Muscle of leg (tissue), 11 donors: ENCODE data around the gene SCT. TPM values are rescaled to one million over a fixed set of nuclear protein-coding genes. Genes with fewer than 3 reads are reported as not detected.
"Not testable (repeated sequence)": the region's sequence is repeated elsewhere in the genome, so short reads cannot be mapped to it uniquely, and the experiment has no call there.

ENCODE experiments used
- DNase-seq: peaks from one replicate; pipeline ENCODE4 v3.0.0; 2013
- H3K27ac ChIP-seq: one replicate; pipeline ENCODE4 v1.5.1; 2013; ENCODE audit warnings: mild to moderate bottlenecking, low read length, control low read depth
- H3K27me3 ChIP-seq: one replicate; pipeline ENCODE4 v1.6.1; 2013; ENCODE audit warnings: low read length; ENCODE audit not compliant: control insufficient read depth, insufficient read depth
- H3K36me3 ChIP-seq: one replicate; pipeline ENCODE4 v1.6.1; 2013; ENCODE audit warnings: low read length; ENCODE audit not compliant: control insufficient read depth, insufficient read depth
- H3K4me1 ChIP-seq: one replicate; pipeline ENCODE4 v1.6.1; 2013; ENCODE audit warnings: low read length; ENCODE audit not compliant: control insufficient read depth, insufficient read depth
- H3K4me3 ChIP-seq: one replicate; pipeline ENCODE4 v1.5.1; 2013; ENCODE audit warnings: low read length, control low read depth
- H3K9me3 ChIP-seq: replicated peaks from 2 replicates; pipeline ENCODE4 v1.6.1; 2013; ENCODE audit warnings: low read depth, low read length; ENCODE audit not compliant: control insufficient read depth
- WGBS: methylation state at CpG from one replicate; pipeline ENCODE4 v1.1.5; 2013; ENCODE audit warnings: missing lambda C conversion rate; ENCODE audit not compliant: insufficient coverage; 5-methylcytosine and 5-hydroxymethylcytosine counted together
- polyA plus RNA-seq, 8 donors: library from polyadenylated mRNA; unstranded; fragments of 120-200 nt; gene quantifications; one replicate each; pipeline versions ENCODE4 v1.2.1 to v1.2.3, GENCODE V29; 2013; ENCODE audit warnings: inconsistent platforms in 1 of 8, low replicate concordance in 1 of 8; ENCODE audit not compliant: insufficient read length in 8 of 8, insufficient read depth in 1 of 8
- total RNA-seq: library from RNA; stranded (reverse); fragments of 120-200 nt; gene quantifications from one replicate; pipeline ENCODE4 v1.2.4, GENCODE V29; 2013

Gene SCT
- total and polyA plus RNA-seq, 9 donors, result 37.0 to 126 (median 63.6) TPM

DNA sequence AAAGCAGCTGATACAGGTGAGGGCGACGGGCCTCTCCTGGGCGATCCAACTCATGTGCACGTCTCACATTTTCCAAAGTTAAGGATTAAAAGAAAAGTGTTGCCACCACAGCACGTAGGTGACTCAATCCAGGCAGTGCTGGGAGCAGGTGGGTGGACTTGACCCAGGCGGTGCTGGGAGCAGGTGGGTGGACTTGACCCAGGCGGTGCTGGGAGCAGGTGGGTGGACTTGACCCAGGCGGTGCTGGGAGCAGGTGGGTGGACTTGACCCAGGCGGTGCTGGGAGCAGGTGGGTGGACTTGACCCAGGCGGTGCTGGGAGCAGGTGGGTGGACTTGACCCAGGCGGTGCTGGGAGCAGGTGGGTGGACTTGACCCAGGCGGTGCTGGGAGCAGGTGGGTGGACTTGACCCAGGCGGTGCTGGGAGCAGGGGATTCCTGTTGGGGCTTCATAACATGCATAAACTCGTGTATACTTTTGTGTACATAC is 20.7 kb upstream of the SCT start:
- not testable (repeated sequence) for H3K4me3 ChIP-seq, H3K4me1 ChIP-seq, H3K27me3 ChIP-seq, H3K9me3 ChIP-seq, DNase-seq, H3K27ac ChIP-seq
- peaks cover 24% of the 10 kb centered on the region for H3K36me3 ChIP-seq
- 87% methylated on average over 3 of the region's 14 CpGs for WGBS

GRCh38 chr11:646214-646613 is 19.2 kb upstream of the SCT start:
- H3K4me1 ChIP-seq, result no peaks in the 10 kb centered on the region
- peaks cover 29% of the 10 kb centered on the region for H3K36me3 ChIP-seq
- no peaks in the 10 kb centered on the region for H3K9me3 ChIP-seq
- no peak overlapping the region for H3K27ac ChIP-seq
- WGBS, result 84% methylated on average over 5 of the region's 14 CpGs
- H3K27me3 ChIP-seq, result peaks cover 4% of the 10 kb centered on the region
- no peak overlapping the region for H3K4me3 ChIP-seq
- no peak for DNase-seq

- no peaks in the 10 kb centered on the region for H3K9me3 ChIP-seq
- H3K4me3 ChIP-seq, result no peak overlapping the region
- H3K27me3 ChIP-seq, result peaks cover 11% of the 10 kb centered on the region
- H3K27ac ChIP-seq, result no peak overlapping the region
- H3K4me1 ChIP-seq, result peaks cover 5% of the 10 kb centered on the region
- WGBS, result 81% methylated on average over 14 of the region's 16 CpGs
- DNase-seq, result no peak
- H3K36me3 ChIP-seq, result peaks cover 29% of the 10 kb centered on the region
Observed at GRCh38 chr11:645536-645935, 18.6 kb upstream of the SCT start.

DNA sequence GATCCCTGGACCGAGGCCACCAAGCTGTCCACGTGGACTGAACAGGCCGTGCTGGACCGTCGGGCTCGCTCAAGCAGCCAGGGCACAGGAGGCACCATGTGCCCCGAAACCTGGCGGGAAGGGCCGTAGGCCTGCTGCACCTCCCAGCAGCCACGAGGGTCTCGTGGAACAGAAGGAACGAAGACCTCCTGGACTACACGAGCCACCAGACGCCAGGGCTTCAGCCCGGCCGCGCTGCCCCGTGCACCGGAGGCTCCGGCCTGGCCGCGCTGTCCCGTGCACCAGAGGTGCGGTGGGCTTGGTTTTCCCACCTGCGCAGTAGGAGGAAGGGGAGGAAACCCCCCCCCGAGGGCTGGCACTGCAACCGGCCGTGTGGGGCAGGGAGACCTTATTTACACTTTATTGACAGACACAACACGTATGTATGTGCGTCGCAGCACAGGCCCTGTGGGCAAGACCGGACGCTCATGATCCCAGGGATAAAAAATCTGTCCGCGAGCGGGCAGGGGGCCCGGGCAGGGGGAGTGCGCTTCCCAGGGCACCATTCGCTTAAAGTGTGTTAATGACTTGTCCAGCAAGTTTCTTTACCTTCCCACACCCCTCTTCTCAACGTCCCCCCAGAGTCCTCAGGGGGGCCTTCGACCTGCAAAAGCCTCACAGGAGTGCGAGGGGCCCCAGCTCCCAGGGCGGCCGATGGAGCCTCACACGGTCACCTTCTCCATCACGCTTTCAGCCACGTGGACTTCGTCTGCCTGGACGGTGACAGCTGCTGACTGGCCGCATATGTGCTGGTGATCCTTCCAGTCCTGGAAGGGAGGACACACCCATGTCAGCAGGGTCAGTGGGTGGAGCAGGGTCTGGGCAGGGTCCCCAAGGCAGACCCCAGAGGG is 17.1 kb upstream of the SCT start:
- no peak for DNase-seq
- H3K9me3 ChIP-seq, result no peaks in the 10 kb centered on the region
- no peak overlapping the region for H3K4me3 ChIP-seq
- 83% methylated on average over 44 of the region's 50 CpGs for WGBS
- peaks cover 29% of the 10 kb centered on the region for H3K36me3 ChIP-seq
- no peak overlapping the region for H3K27ac ChIP-seq
- H3K4me1 ChIP-seq, result peaks cover 8% of the 10 kb centered on the region
- H3K27me3 ChIP-seq, result peaks cover 23% of the 10 kb centered on the region

- H3K27me3 ChIP-seq, result peaks cover 30% of the 10 kb centered on the region
- H3K9me3 ChIP-seq, result no peaks in the 10 kb centered on the region
- WGBS, result 95% methylated on average over 9 of the region's 9 CpGs
- peaks cover 29% of the 10 kb centered on the region for H3K36me3 ChIP-seq
- no peak for DNase-seq
- H3K27ac ChIP-seq, result no peak overlapping the region
- peaks cover 15% of the 10 kb centered on the region for H3K4me1 ChIP-seq
- no peak overlapping the region for H3K4me3 ChIP-seq
Observed at GRCh38 chr11:643366-643765, 16.4 kb upstream of the SCT start.

- Histone ChIP-seq H3K27me3 (peaks cover 43% of the 10 kb centered on the region), H3K27ac (no peak overlapping the region), H3K36me3 (peaks cover 27% of the 10 kb centered on the region), H3K9me3 (no peaks in the 10 kb centered on the region), H3K4me1 (peaks cover 24% of the 10 kb centered on the region), H3K4me3 (no peak overlapping the region)
- no peak for DNase-seq
- 85% methylated on average over 12 of the region's 19 CpGs for WGBS
Observed at GRCh38 chr11:641806-642370, 14.9 kb upstream of the SCT start.

DNA sequence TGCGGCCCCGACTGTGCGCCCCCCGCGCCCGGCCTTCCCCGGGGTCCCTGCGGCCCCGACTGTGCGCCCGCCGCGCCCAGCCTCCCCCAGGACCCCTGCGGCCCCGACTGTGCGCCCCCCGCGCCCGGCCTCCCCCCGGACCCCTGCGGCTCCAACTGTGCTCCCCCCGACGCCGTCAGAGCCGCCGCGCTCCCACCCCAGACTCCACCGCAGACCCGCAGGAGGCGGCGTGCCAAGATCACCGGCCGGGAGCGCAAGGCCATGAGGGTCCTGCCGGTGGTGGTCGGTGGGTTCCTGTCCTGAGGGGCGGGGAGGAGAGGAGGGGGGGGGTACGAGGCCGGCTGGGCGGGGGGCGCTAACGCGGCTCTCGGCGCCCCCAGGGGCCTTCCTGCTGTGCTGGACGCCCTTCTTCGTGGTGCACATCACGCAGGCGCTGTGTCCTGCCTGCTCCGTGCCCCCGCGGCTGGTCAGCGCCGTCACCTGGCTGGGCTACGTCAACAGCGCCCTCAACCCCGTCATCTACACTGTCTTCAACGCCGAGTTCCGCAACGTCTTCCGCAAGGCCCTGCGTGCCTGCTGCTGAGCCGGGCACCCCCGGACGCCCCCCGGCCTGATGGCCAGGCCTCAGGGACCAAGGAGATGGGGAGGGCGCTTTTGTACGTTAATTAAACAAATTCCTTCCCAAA is 13.2 kb upstream of the SCT start:
- Histone ChIP-seq H3K27me3 (peaks cover 58% of the 10 kb centered on the region), H3K36me3 (peaks cover 22% of the 10 kb centered on the region), H3K4me3 (no peak overlapping the region), H3K9me3 (no peaks in the 10 kb centered on the region), H3K4me1 (peaks cover 27% of the 10 kb centered on the region), H3K27ac (no peak overlapping the region)
- 12% methylated on average over 21 of the region's 69 CpGs for WGBS
- DNase-seq, result no peak

- Histone ChIP-seq H3K36me3 (peaks cover 19% of the 10 kb centered on the region), H3K27ac (no peak overlapping the region), H3K9me3 (no peaks in the 10 kb centered on the region), H3K27me3 (peaks cover 64% of the 10 kb centered on the region), H3K4me3 (no peak overlapping the region), H3K4me1 (peaks cover 27% of the 10 kb centered on the region)
- 1% methylated on average over 79 of the region's 80 CpGs for WGBS
- DNase-seq, result no peak
Observed at GRCh38 chr11:639332-639955, 12.5 kb upstream of the SCT start.

DNA sequence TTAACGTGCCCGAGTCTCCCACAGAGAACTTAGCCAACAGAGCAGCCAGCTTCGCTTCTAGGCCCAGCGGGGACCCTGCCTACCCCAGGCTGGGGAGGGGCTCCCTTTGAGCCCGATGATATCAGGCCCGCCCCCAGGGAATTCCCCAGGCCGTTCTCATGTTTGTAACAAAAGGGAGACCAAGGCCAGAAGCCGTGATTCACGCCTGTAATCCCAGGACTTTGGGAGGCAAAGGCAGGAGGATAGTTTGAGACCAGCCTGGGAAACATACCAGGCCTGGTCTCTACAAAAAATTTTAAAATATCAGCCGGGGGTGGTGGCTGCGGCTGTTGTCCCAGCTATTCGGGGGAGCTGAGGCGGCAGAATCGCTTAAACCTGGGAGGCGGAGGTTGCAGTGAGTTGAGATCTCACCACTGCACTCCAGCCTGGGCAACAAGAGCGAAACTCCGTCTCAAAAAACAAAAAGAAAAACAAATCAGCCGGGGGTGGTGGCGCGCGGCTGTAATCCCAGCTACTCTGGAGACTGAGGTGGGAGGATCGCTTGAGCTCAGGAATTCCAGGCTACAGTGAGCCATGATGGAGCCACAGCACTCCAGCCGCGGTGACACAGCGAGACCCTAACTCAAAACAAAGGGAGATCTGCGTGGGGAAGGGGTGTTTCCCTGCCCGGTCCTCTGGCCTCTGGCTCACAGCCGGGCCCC is 11.8 kb upstream of the SCT start:
- Histone ChIP-seq H3K4me1 (peaks cover 27% of the 10 kb centered on the region), H3K27ac (no peak overlapping the region), H3K36me3 (peaks cover 12% of the 10 kb centered on the region), H3K4me3 (no peak overlapping the region), H3K27me3 (peaks cover 64% of the 10 kb centered on the region), H3K9me3 (no peaks in the 10 kb centered on the region)
- WGBS, result 20% methylated on average over 13 of the region's 28 CpGs
- DNase-seq, result no peak
